ENCODE data around the gene CNTNAP4. TPM values are rescaled to one million over a fixed set of nuclear protein-coding genes. Genes with fewer than 3 reads are reported as not detected.

CNTNAP4 gene
- total RNA-seq, 1 experiment from 2014 or later, result not detected

DNA sequence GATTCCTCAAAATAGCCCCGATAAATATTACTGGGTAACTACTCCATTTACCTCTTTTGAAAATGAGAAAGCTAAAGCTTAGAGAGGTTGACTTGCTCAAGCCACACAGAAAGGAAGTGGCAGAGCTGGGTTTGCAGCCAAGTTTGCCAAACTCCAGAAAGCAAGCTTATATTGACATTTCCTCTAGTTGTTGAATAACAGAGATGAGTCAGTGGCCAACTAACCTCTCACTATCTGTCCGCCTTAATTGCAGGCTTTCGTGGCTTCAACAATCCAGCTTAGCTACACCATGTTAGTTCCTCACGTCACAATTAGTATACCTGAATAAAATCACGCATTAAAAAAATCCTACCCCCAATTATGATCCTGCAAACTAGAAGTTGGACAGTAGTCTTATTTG is 151.7 kb downstream of the CNTNAP4 start:
- CTCF ChIA-PET, result no interaction called here
- POLR2A ChIA-PET, result no interaction called here
- ATAC-seq, result no peak

GRCh38 chr16:76441391-76441790 is 164.2 kb downstream of the CNTNAP4 start:
- DNase-seq (ENCODE audit: low spot score), result no peak
- Mint-ChIP-seq H3K27ac (no peak overlapping the region), H3K27me3 (ENCODE audit: low read depth) (peaks cover 6% of the 10 kb centered on the region; the same call in 1 of the 2 replicates), H3K36me3 (peaks cover 21% of the 10 kb centered on the region), H3K4me3 (no peak overlapping the region), H3K9me3 (peaks cover 53% of the 10 kb centered on the region), H3K4me1 (no peaks in the 10 kb centered on the region)
- ATAC-seq, result no peak
- TF ChIP-seq RELA (CRISPR knock-in tag; IDR thresholded peaks at IDR 0.05; ENCODE audit: borderline replicate concordance), result no peak
- no peak for TF ChIP-seq ZNF512 (CRISPR knock-in tag; IDR thresholded peaks at IDR 0.05; ENCODE audit: borderline replicate concordance)
- TF ChIP-seq ZNF416 (CRISPR knock-in tag; IDR thresholded peaks at IDR 0.05), result no peak
- TF ChIP-seq GRHL2 (CRISPR knock-in tag; IDR thresholded peaks at IDR 0.05; ENCODE audit: insufficient replicate concordance, severe bottlenecking), result no peak
- TF ChIP-seq ZNF232 (CRISPR knock-in tag; IDR thresholded peaks at IDR 0.05), result no peak
- TF ChIP-seq ZNF671 (CRISPR knock-in tag; IDR thresholded peaks at IDR 0.05), result no peak
- no peak for TF ChIP-seq E2F5 (CRISPR knock-in tag; IDR thresholded peaks at IDR 0.05)
- no peak for TF ChIP-seq ZNF396 (CRISPR knock-in tag; IDR thresholded peaks at IDR 0.05; ENCODE audit: borderline replicate concordance)
- TF ChIP-seq RORB (CRISPR knock-in tag; IDR thresholded peaks at IDR 0.05), result no peak
- ChIA-PET POLR2A (no interaction called here), CTCF (no interaction called here)

More for the DNA sequence above, 151.7 kb downstream of the CNTNAP4 start:
- H3K27ac Mint-ChIP-seq, result no peak overlapping the region
- H3K4me1 Mint-ChIP-seq, result no peaks in the 10 kb centered on the region
- peaks cover 13% of the 10 kb centered on the region for H3K36me3 Mint-ChIP-seq
- H3K27me3 Mint-ChIP-seq (ENCODE audit: low read depth), result peaks cover 11% of the 10 kb centered on the region
- no peak overlapping the region for H3K4me3 Mint-ChIP-seq
- peaks cover 54% of the 10 kb centered on the region for H3K9me3 Mint-ChIP-seq
- DNase-seq (ENCODE audit: low spot score), result no peak
- TF ChIP-seq, protein P1, sequence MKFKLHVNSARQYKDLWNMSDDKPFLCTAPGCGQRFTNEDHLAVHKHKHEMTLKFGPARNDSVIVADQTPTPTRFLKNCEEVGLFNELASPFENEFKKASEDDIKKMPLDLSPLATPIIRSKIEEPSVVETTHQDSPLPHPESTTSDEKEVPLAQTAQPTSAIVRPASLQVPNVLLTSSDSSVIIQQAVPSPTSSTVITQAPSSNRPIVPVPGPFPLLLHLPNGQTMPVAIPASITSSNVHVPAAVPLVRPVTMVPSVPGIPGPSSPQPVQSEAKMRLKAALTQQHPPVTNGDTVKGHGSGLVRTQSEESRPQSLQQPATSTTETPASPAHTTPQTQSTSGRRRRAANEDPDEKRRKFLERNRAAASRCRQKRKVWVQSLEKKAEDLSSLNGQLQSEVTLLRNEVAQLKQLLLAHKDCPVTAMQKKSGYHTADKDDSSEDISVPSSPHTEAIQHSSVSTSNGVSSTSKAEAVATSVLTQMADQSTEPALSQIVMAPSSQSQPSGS (CRISPR knock-in tag; IDR thresholded peaks at IDR 0.05; ENCODE audit: borderline replicate concordance, low read depth), result no peak
- TF ChIP-seq TEAD4 (CRISPR knock-in tag; IDR thresholded peaks at IDR 0.05) (no peak), ATF1 (CRISPR knock-in tag; IDR thresholded peaks at IDR 0.05) (no peak)

- Mint-ChIP-seq H3K4me1 (no peaks in the 10 kb centered on the region), H3K27ac (no peak overlapping the region), H3K4me3 (no peak overlapping the region), H3K27me3 (ENCODE audit: low read depth) (peaks cover 5% of the 10 kb centered on the region; the same call in 1 of the 2 replicates), H3K9me3 (peaks cover 51% of the 10 kb centered on the region), H3K36me3 (peaks cover 23% of the 10 kb centered on the region)
- ATAC-seq (no peak), DNase-seq (ENCODE audit: low spot score) (no peak)
- no peak for TF ChIP-seq ZMAT4 (CRISPR knock-in tag; IDR thresholded peaks at IDR 0.05)
- no peak for TF ChIP-seq ZNF317 (CRISPR knock-in tag; IDR thresholded peaks at IDR 0.05; ENCODE audit: borderline replicate concordance, low read depth)
- TF ChIP-seq TP53 (CRISPR knock-in tag; IDR thresholded peaks at IDR 0.05), result no peak
- no peak for TF ChIP-seq PRDM15 (CRISPR knock-in tag; IDR thresholded peaks at IDR 0.05)
- POLR2A ChIA-PET, result no interaction called here
- CTCF ChIA-PET, result no interaction called here
Measured at GRCh38 chr16:76441876-76442275, 164.7 kb downstream of the CNTNAP4 start.

Data from WTC11 (cell line).